ENCODE measurements around the gene PPM1A.

PPM1A gene

DNA sequence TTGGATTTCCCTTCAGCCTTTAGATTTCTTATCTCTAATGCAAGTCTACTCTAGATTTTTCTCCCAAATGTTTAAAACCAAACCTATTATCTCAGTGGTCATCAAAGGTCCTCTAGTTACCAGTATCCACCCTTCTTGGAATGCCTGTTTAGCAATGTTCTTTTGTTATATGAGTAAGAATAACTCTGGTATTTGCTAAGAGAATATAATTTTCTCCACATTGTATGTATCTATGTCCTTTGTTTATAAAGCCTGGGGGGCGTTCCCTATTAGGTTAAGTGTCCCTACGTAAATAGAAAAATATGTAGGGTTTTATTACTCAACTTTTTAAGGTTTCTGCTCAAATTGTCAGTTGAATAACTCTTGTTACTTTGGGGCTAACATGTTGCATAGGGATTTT, 27.3 kb downstream of the PPM1A start:
- TF ChIP-seq, protein P1, sequence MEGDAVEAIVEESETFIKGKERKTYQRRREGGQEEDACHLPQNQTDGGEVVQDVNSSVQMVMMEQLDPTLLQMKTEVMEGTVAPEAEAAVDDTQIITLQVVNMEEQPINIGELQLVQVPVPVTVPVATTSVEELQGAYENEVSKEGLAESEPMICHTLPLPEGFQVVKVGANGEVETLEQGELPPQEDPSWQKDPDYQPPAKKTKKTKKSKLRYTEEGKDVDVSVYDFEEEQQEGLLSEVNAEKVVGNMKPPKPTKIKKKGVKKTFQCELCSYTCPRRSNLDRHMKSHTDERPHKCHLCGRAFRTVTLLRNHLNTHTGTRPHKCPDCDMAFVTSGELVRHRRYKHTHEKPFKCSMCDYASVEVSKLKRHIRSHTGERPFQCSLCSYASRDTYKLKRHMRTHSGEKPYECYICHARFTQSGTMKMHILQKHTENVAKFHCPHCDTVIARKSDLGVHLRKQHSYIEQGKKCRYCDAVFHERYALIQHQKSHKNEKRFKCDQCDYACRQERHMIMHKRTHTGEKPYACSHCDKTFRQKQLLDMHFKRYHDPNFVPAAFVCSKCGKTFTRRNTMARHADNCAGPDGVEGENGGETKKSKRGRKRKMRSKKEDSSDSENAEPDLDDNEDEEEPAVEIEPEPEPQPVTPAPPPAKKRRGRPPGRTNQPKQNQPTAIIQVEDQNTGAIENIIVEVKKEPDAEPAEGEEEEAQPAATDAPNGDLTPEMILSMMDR (IDR thresholded peaks at IDR 0.05; ENCODE audit: low read depth, low read length), result no peak

DNA sequence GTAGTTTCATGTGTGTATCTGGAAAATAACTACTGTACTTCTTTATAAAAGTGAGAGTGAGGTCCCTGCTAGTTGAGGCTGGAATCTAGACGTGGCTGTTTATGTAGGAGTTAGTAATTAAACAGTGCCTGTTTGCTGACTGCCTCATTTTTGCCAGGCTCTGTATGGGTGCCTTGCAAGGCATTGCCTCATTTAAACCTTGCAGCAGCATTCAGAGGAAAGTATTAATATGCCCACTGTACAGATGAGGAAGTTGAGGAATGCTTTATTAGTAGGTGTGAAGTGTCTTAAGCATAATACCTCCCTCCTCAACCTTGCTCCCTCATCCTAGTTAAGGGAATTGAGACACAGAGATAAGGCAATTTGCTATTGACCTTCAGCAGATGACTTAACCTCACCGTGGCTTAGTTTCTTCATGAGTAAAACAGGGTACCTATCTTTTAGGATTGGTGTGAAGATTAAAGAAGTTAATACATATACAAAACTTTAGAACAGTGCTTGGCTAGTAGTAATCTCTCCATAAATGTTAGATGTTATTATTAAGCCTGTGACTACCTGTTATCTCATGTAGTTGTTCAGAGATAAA, 28.7 kb downstream of the PPM1A start:
- Histone ChIP-seq H3K27me3 (no peaks in the 10 kb centered on the region), H3K4me3 (ENCODE audit: low read depth, low read length) (no peak overlapping the region), H3K4me1 (peaks cover 2% of the 10 kb centered on the region; the same call in 1 of the 2 replicates), H3K9me3 (no peaks in the 10 kb centered on the region), H3K36me3 (peaks cover 5% of the 10 kb centered on the region)
- no peak for DNase-seq
- TF ChIP-seq, protein P1 (IDR thresholded peaks at IDR 0.05; ENCODE audit: low read depth, low read length), result no peak

More for the DNA sequence above, 27.3 kb downstream of the PPM1A start:
- Histone ChIP-seq H3K4me3 (ENCODE audit: low read depth, low read length) (no peak overlapping the region), H3K36me3 (no peaks in the 10 kb centered on the region), H3K4me1 (peaks cover 2% of the 10 kb centered on the region; the same call in 1 of the 2 replicates), H3K9me3 (no peaks in the 10 kb centered on the region), H3K27me3 (no peaks in the 10 kb centered on the region)
- no peak for DNase-seq

DNA sequence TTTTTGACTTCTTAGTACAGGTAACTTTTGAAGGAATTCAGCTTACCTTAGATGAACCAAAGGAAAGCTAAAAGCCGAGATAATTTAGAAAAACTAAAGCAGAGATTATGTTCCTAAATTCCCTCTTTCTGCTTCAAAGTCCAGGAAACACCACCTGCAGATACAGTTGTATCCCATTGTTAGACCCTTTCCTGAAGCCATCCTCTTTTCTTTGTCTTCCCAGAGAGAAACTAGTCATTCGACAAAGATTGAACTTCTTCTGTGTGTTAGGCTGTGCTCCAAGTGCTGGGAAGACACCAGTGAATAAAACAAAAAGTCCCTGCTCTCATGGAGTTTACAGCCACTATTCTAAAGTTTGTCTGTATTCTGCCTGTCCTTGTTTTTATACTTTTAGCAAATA, 29.3 kb downstream of the PPM1A start:
- TF ChIP-seq, protein P1 (IDR thresholded peaks at IDR 0.05; ENCODE audit: low read depth, low read length), result no peak
- no peaks in the 10 kb centered on the region for H3K27me3 ChIP-seq
- no peak overlapping the region for H3K4me3 ChIP-seq (ENCODE audit: low read depth, low read length)
- peaks cover 11% of the 10 kb centered on the region for H3K36me3 ChIP-seq
- H3K9me3 ChIP-seq, result no peaks in the 10 kb centered on the region
- peaks cover 2% of the 10 kb centered on the region; the same call in 1 of the 2 replicates for H3K4me1 ChIP-seq
- no peak for DNase-seq

DNA sequence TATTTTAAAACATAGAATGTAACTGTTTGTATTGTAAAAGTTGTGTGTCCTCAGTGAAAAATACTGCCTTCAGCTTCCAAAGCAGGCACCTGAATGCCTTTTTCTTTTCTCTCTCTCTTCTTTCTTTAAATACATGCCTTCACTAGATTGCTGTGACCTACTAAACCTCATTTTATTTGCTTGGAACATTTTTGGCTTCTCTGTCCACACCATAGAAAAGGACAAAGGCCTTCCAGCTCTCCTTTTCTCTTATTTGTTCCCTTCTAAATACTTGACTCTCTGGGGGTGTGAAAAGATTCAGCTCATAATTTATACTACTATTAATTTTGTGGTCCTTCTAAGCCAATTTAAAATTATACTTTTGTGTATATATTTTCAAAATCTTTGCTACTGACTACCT, 38.4 kb downstream of the PPM1A start:
- TF ChIP-seq, protein P1 (IDR thresholded peaks at IDR 0.05; ENCODE audit: low read depth, low read length), result no peak
- no peaks in the 10 kb centered on the region for H3K9me3 ChIP-seq
- no peaks in the 10 kb centered on the region for H3K4me1 ChIP-seq
- no peak for DNase-seq
- peaks cover 30% of the 10 kb centered on the region for H3K36me3 ChIP-seq
- H3K4me3 ChIP-seq (ENCODE audit: low read depth, low read length), result no peak overlapping the region
- H3K27me3 ChIP-seq, result no peaks in the 10 kb centered on the region

DNA sequence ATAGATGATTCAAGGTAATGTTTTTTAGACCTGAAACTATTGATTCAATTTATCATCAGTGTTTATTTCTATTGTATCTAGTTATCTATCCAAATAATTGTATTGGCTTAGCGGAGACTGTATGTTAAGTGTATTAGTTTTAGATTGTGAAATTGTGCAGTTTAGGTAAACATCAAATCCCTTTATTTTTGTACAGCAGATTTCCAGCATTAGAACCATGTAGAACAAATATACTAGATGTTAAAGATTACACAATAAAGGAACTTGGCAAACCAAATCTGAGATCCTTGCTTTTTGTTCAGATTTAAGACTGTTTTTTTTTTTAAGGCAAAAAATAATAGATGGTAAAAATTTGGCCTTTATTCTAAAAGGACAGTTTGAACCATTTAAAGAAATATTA, 39.3 kb downstream of the PPM1A start:
- no peak for DNase-seq
- TF ChIP-seq, protein P1 (IDR thresholded peaks at IDR 0.05; ENCODE audit: low read depth, low read length), result no peak
- peaks cover 30% of the 10 kb centered on the region for H3K36me3 ChIP-seq
- no peaks in the 10 kb centered on the region for H3K9me3 ChIP-seq
- no peaks in the 10 kb centered on the region for H3K4me1 ChIP-seq
- no peaks in the 10 kb centered on the region for H3K27me3 ChIP-seq
- no peak overlapping the region for H3K4me3 ChIP-seq (ENCODE audit: low read depth, low read length)

DNA sequence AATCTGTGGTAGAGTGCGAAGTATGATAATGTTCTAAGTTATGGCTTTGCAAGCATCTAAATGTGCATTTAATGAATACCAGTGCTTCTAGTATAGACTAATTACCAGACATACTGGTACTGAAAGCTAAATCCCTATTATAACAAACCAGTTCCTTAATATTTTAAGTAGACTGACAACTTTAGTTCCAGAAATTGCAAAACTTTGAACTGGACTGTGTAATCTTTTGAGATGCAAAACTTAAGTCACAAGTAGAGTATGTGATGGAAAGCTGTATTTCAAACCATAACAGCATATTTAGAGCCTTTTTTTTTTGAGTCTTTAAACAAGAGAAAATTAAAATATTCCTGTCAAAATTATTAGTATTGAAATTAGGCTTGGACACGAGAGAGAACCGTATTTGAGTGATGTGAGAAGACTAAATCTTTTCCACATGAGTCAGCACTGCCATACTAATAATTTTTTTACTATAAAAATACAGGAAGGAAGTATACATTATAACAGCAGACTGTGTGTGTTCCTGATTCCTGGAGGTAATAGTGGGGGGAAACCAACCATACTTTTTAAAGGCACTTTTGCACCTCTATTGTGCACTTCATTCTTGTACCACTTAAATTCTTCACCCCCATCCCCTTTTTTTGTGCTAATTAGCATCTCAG, 45.5 kb downstream of the PPM1A start:
- no peaks in the 10 kb centered on the region for H3K9me3 ChIP-seq
- H3K4me1 ChIP-seq, result no peaks in the 10 kb centered on the region
- TF ChIP-seq, protein P1 (IDR thresholded peaks at IDR 0.05; ENCODE audit: low read depth, low read length), result no peak
- no peak for DNase-seq
- H3K4me3 ChIP-seq (ENCODE audit: low read depth, low read length), result no peak overlapping the region
- H3K27me3 ChIP-seq, result no peaks in the 10 kb centered on the region
- H3K36me3 ChIP-seq, result peaks cover 10% of the 10 kb centered on the region
